ENCODE measurements around the gene COL12A1. TPM values are rescaled to one million over a fixed set of nuclear protein-coding genes. Genes with fewer than 3 reads are reported as not detected.

The COL12A1 gene
- total and polyA plus RNA-seq, 2 donors (not counting 1 experiment from before 2014, with no cell fraction given) = not detected

DNA sequence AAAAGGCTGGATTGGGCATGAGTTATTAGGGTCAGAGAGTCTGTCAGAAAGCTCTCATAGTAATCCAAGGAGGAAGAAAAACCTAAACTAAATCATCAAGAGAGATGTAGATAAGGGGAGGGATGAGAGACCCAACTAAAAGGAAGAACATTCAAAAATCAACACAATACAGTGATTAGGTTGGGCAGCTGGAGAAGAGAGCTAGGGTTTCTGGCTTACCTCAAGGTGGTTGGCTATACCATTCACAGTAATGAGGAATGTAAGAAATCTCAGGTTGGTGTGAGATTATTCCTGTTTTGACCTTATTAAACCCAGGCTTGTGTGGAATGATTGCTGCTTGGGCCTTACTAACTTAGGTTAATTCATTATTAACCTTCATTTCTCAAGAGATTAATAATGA is 44.0 kb upstream of the COL12A1 start:
- TF ChIP-seq EZH2 (IDR thresholded peaks at IDR 0.05; ENCODE audit: borderline replicate concordance, insufficient read depth, low read depth, low read length, poor library complexity, severe bottlenecking) (no peak), CTCF (IDR thresholded peaks at IDR 0.05) (no peak)
- Histone ChIP-seq H3K27ac (ENCODE audit: low read length in 2 of 2) (no peak overlapping the region), H2AFZ (ENCODE audit: insufficient read depth, low read depth, low read length, poor library complexity, severe bottlenecking) (no peak overlapping the region), H4K20me1 (ENCODE audit: control insufficient read depth, insufficient read depth, low read length, poor library complexity, severe bottlenecking) (no peaks in the 10 kb centered on the region), H3K36me3 (replicated peaks in 1 of 2; ENCODE audit: control extremely low read depth in 1 of 2, control insufficient read depth in 1 of 2, extremely low read depth in 1 of 2, insufficient read depth in 2 of 2, low read length in 1 of 2) (no peaks in the 10 kb centered on the region), H3K9me3 (ENCODE audit: control extremely low read depth in 1 of 3, control insufficient read depth in 2 of 3, insufficient read depth in 1 of 3, low read length in 2 of 3) (no peaks in the 10 kb centered on the region), H3K79me2 (ENCODE audit: control insufficient read depth, insufficient read depth, low read length) (no peaks in the 10 kb centered on the region), H3K4me1 (ENCODE audit: control insufficient read depth in 2 of 2, insufficient read depth in 2 of 2, low read length in 2 of 2) (no peaks in the 10 kb centered on the region), H3K4me2 (replicated peaks; ENCODE audit: low read depth, low read length, poor library complexity, severe bottlenecking) (no peak overlapping the region), H3K4me3 (ENCODE audit: control extremely low read depth in 1 of 5, extremely low read depth in 1 of 5, insufficient read depth in 1 of 5, low read depth in 2 of 5, low read length in 4 of 5) (no peak overlapping the region), H3K9ac (ENCODE audit: low read length) (no peak overlapping the region), H3K27me3 (replicated peaks in 1 of 4; ENCODE audit: control extremely low read depth in 1 of 4, control insufficient read depth in 3 of 4, insufficient read depth in 4 of 4, low read length in 3 of 4) (peaks cover 0 to 14% (median 3%) of the 10 kb centered on the region in 4 experiments)
- H3K27me3 Mint-ChIP-seq = peaks cover 15% of the 10 kb centered on the region
- no peak overlapping the region for H3K27ac Mint-ChIP-seq
- no peak for ATAC-seq (ENCODE audit: low read depth)
- DNase-seq = no peak
- ChIA-PET POLR2A (no interaction called here), CTCF (interaction anchor here (0.7 to 1.6 kb wide), 2 partner anchors 18 to 47 kb away, joined by 3 to 5 read pairs; no protein-coding TSS in a partner anchor)
- no peaks in the 10 kb centered on the region for H3K4me1 Mint-ChIP-seq
- no peaks in the 10 kb centered on the region for H3K9me3 Mint-ChIP-seq (ENCODE audit: insufficient read depth)
- H3K4me3 Mint-ChIP-seq = no peak overlapping the region
- intact Hi-C loops (cut with micrococcal nuclease) = no loop called here

- Histone ChIP-seq H3K9ac (ENCODE audit: low read length) (no peak overlapping the region), H3K27ac (ENCODE audit: low read length in 2 of 2) (no peak overlapping the region), H3K79me2 (ENCODE audit: control insufficient read depth, insufficient read depth, low read length) (peaks cover 29% of the 10 kb centered on the region), H4K20me1 (ENCODE audit: control insufficient read depth, insufficient read depth, low read length, poor library complexity, severe bottlenecking) (no peaks in the 10 kb centered on the region), H3K27me3 (replicated peaks in 1 of 4; ENCODE audit: control extremely low read depth in 1 of 4, control insufficient read depth in 3 of 4, insufficient read depth in 4 of 4, low read length in 3 of 4) (peaks cover 0 to 14% (median 4%) of the 10 kb centered on the region in 4 experiments), H3K9me3 (ENCODE audit: control extremely low read depth in 1 of 3, control insufficient read depth in 2 of 3, insufficient read depth in 1 of 3, low read length in 2 of 3) (no peaks in the 10 kb centered on the region), H3K36me3 (replicated peaks in 1 of 2; ENCODE audit: control extremely low read depth in 1 of 2, control insufficient read depth in 1 of 2, extremely low read depth in 1 of 2, insufficient read depth in 2 of 2, low read length in 1 of 2) (no peaks in the 10 kb centered on the region), H3K4me3 (ENCODE audit: control extremely low read depth in 1 of 5, extremely low read depth in 1 of 5, insufficient read depth in 1 of 5, low read depth in 2 of 5, low read length in 4 of 5) (no peak overlapping the region), H3K4me2 (replicated peaks; ENCODE audit: low read depth, low read length, poor library complexity, severe bottlenecking) (no peak overlapping the region), H2AFZ (ENCODE audit: insufficient read depth, low read depth, low read length, poor library complexity, severe bottlenecking) (no peak overlapping the region), H3K4me1 (ENCODE audit: control insufficient read depth in 2 of 2, insufficient read depth in 2 of 2, low read length in 2 of 2) (peaks cover 5 to 10% of the 10 kb centered on the region in 2 donors)
- Mint-ChIP-seq H3K9me3 (ENCODE audit: insufficient read depth) (no peaks in the 10 kb centered on the region), H3K4me1 (peaks cover 16% of the 10 kb centered on the region), H3K27me3 (peaks cover 16% of the 10 kb centered on the region), H3K4me3 (no peak overlapping the region), H3K27ac (no peak overlapping the region)
- WGBS (ENCODE audit: insufficient coverage) = 100% methylated on average over 1 of the region's 2 CpGs
- ATAC-seq (ENCODE audit: low read depth) (no peak), DNase-seq (no peak)
- ChIA-PET POLR2A (no interaction called here), CTCF (no interaction called here)
- intact Hi-C loops (cut with micrococcal nuclease) = no loop called here
- TF ChIP-seq CTCF (IDR thresholded peaks at IDR 0.05) = no peak
- TF ChIP-seq EZH2 (IDR thresholded peaks at IDR 0.05; ENCODE audit: borderline replicate concordance, insufficient read depth, low read depth, low read length, poor library complexity, severe bottlenecking) = no peak
Observed at GRCh38 chr6:75246386-75246785, 40.5 kb upstream of the COL12A1 start.

Measured in B cell (primary cell).